GM12891 (cell line): ENCODE measurements around the gene SORCS1.

Experiments used
- POLR2A ChIP-seq: IDR thresholded peaks from 2 replicates; pipeline ENCODE4 v1.6.1; 2011; ENCODE audit warnings: low read depth, low read length, control low read depth
- TAF1 ChIP-seq: IDR thresholded peaks from 2 replicates; pipeline ENCODE4 v1.6.1; 2011; ENCODE audit warnings: low read depth, low read length, control low read depth

DNA sequence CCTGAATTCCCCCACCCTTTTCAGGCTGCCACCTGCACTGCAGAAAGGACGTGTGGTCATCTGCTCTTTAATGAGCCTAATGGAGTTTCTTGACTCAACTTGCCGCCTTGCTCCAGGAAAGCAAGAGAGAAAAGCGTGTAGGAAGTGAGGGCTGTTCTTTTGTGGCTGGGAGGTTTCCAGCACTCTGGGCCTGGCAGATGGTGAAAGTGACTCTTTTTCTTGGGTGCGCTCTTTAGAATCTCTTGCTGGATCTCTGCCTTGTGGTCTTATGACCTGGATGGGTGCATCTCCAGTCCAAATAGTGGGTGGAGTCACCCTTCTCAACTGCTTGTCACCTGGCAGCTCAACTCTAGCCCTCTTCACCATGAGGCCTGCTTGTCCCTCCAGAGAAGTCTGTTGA, 244.0 kb downstream of the SORCS1 start:
- TF ChIP-seq POLR2A (no peak), TAF1 (no peak)
